Measurements from ENCODE around the gene CBLB. TPM values are rescaled to one million over a fixed set of nuclear protein-coding genes. Genes with fewer than 3 reads are reported as not detected.
"Not testable (repeated sequence)": the region's sequence is repeated elsewhere in the genome, so short reads cannot be mapped to it uniquely, and the experiment has no call there.

CBLB gene
- total RNA-seq, 2 experiments from 2014 or later, result 115 to 148 TPM

DNA sequence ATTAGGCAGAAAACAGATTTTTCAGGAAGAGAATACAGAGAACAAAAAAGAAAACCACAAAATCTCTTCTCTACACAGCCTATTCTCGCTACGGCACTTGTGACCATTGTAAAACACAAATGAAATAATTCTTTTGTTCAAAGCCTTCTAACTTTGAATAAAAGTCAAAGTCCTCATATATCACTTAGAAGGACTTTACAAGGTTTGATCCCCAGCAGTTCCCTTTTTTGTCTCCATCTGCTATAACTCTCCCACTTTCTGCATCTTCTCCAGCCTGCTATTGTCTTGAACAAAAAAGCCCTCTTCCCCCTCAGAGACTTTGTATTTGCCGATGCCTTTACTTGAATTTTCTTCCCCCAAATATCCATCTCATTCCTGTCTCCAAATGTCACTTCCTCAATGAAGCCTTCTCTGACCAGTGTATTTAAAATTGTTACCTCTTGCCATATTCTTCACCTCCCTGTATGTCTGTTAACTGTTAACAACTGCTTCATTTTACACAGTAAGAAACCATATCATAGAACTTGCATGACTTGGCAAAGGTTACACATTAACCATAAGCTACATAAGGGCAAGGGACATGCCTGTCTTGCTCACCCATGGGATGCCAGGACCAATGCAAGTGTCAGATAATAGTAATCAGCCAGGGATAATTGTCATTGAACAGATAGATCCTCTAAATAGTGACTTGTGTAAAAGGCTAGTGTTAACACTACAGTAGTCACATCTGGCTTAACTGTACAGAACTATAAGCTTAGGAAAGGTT is 122.4 kb downstream of the CBLB start:
- CTCF ChIA-PET, result interaction anchor here (1.2 kb wide), 1 partner anchor 37 kb away, joined by 3 read pairs; no protein-coding TSS in a partner anchor
- H3K36me3 Mint-ChIP-seq (ENCODE audit: low read depth), result peaks cover 84% of the 10 kb centered on the region
- no peak for DNase-seq

DNA sequence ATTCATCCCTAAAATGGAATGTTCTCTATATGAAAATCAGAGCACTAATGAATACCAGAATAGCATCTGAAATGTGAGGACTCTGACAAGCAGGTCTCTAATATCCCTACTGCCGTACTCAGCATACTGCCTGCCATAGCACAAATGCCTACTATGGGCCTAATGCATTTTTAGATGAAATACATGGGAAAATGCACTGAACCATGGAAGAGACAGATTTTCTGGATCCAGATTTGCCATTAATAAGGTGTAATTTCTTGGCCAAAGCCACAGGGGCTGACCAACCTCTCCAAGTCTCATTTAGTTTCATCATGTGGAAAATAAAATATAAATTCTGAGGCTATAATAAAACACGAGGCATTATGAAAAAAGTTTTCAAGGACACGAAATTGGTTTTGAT is 123.8 kb downstream of the CBLB start:
- H3K4me3 Mint-ChIP-seq, result no peak overlapping the region
- ChIA-PET POLR2A (no interaction called here), CTCF (no interaction called here)

More for the DNA sequence above, 122.4 kb downstream of the CBLB start:
- POLR2A ChIA-PET, result no interaction called here
- H3K4me3 Mint-ChIP-seq, result peak overlapping the region; percentile 4
- peaks cover 65% of the 10 kb centered on the region for H3K4me1 Mint-ChIP-seq
- H3K9me3 Mint-ChIP-seq, result peaks cover 16% of the 10 kb centered on the region
- peak overlapping the region; percentile 58 for H3K27ac Mint-ChIP-seq
- no peaks in the 10 kb centered on the region for H3K27me3 Mint-ChIP-seq

DNA sequence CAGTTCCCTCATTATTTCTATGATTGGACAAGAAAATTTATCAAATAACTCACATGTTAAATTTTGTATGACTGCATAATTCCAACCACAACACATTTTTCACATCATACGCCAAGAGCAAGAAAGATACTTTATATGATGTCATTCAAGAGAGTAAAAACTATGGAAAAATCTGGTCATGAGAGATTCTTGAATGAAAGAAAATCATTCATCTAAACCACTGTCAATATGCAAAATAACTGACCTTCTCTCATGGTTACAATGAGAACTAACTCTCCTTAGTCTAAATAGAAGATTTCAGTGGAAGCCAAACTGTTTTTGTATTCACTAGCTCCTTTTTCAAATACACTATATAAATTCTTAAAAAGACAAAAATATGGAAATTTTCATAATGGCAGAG is 124.6 kb downstream of the CBLB start:
- Mint-ChIP-seq H3K27ac (no peak overlapping the region), H3K36me3 (ENCODE audit: low read depth) (peaks cover 79% of the 10 kb centered on the region), H3K27me3 (no peaks in the 10 kb centered on the region), H3K9me3 (peaks cover 24% of the 10 kb centered on the region), H3K4me3 (no peak overlapping the region), H3K4me1 (peaks cover 59% of the 10 kb centered on the region)
- POLR2A ChIA-PET, result no interaction called here
- CTCF ChIA-PET, result interaction anchor here (0.6 to 0.7 kb wide), 2 partner anchors 38 to 530 kb away, joined by 4 read pairs; no protein-coding TSS in a partner anchor
- DNase-seq, result no peak

More for the DNA sequence above, 123.8 kb downstream of the CBLB start:
- Mint-ChIP-seq H3K4me1 (peaks cover 56% of the 10 kb centered on the region), H3K9me3 (peaks cover 19% of the 10 kb centered on the region), H3K27ac (no peak overlapping the region), H3K36me3 (ENCODE audit: low read depth) (peaks cover 76% of the 10 kb centered on the region), H3K27me3 (no peaks in the 10 kb centered on the region)
- DNase-seq, result no peak

DNA sequence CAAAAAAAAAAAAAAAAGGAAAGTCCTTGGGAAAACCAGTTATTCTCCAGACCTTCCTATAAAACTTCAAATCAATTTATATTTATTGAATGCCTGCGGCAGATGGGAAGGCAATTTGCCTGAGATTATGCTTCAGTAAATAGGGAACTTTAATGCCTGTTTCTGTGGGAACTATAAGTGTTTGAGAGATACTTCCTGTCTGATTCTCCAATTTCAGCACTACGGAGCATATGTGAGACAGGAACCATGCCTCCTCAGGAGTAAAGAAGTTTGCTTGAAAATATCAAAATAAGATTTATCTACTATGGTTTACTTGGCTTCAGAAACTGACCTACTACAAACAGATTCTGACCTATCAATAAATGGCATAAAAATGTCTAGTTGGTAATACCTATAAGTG is 135.5 kb downstream of the CBLB start:
- Mint-ChIP-seq H3K4me1 (peaks cover 9% of the 10 kb centered on the region), H3K4me3 (no peak overlapping the region), H3K36me3 (ENCODE audit: low read depth) (peaks cover 66% of the 10 kb centered on the region), H3K9me3 (no peaks in the 10 kb centered on the region), H3K27me3 (no peaks in the 10 kb centered on the region), H3K27ac (no peak overlapping the region)
- CTCF ChIA-PET, result no interaction called here
- POLR2A ChIA-PET, result no interaction called here
- DNase-seq, result no peak

DNA sequence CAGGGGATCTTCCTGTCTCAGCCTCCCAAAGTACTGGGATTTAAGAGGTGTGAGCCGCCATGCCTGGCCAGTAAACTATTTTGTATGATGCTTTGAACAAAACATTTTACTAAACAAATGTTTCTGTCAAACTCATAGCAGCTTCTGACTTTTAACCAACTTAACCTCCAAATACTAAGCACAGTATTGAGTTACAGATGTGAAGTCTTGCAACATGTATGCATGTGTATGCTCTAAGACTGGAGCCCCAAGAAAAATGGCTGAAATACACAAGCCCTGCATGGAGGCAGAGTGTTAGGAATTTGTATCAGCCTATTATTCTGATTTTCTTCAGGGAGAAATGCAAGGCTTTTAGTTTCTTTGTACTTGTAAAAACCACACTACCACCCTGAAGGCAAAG is 137.1 kb downstream of the CBLB start:
- POLR2A ChIA-PET, result no interaction called here
- Mint-ChIP-seq H3K27me3 (no peaks in the 10 kb centered on the region), H3K4me1 (peaks cover 12% of the 10 kb centered on the region)

DNA sequence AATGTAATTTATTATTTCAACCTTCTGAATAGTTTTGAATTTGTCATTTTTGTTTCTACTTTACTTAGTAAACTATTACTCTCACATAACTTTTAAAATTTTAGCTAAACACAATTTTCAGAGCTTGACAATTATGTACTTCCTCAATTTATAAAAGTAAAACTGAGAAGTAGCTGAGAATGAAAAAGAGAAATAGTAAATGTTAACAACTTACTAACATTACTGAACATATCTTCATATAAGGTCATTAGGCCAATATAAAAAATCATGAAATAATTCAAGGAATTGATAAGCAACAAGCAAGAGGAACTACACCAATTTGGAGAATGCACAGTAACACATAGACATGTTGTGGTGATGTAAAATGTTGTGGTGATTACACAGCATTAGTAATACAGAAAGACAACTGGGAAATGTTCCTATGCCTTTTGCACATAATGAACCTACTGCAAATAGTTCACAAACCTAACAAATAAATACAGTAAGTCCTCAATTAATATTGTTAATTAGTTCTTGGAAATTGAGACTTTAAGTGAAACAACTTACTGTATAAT is 137.9 kb downstream of the CBLB start:
- H3K27ac Mint-ChIP-seq, result no peak overlapping the region
- H3K4me1 Mint-ChIP-seq, result peaks cover 12% of the 10 kb centered on the region
- CTCF ChIA-PET, result interaction anchor here (1.2 kb wide), 1 partner anchor 29 kb away, joined by 4 read pairs; no protein-coding TSS in a partner anchor
- H3K9me3 Mint-ChIP-seq, result peaks cover 14% of the 10 kb centered on the region
- POLR2A ChIA-PET, result no interaction called here
- no peak for DNase-seq
- no peak overlapping the region for H3K4me3 Mint-ChIP-seq
- H3K36me3 Mint-ChIP-seq (ENCODE audit: low read depth), result peaks cover 80% of the 10 kb centered on the region
- H3K27me3 Mint-ChIP-seq, result no peaks in the 10 kb centered on the region

More for the DNA sequence above, 137.1 kb downstream of the CBLB start:
- Mint-ChIP-seq H3K4me3 (no peak overlapping the region), H3K27ac (no peak overlapping the region), H3K36me3 (ENCODE audit: low read depth) (peaks cover 78% of the 10 kb centered on the region), H3K9me3 (peaks cover 13% of the 10 kb centered on the region)
- no peak for DNase-seq
- CTCF ChIA-PET, result no interaction called here

DNA sequence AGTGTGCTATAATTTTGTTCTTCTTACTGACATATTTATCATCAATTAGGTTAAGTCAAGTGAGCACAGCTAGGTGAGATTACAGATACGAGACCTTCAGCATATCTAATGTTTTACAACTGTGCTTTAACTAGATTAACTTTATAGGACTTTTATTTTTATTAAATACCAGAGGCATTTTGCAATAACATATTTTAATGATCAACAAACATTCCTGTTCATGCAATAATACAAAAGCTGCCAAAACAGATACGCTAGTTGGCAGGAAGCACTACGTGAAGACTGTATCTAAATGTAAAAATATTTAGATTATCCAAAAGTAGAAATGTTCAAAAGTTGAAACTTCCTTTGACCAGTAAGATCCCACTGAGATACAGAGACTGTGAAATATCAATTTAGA is 139.1 kb downstream of the CBLB start:
- CTCF ChIA-PET, result no interaction called here

DNA sequence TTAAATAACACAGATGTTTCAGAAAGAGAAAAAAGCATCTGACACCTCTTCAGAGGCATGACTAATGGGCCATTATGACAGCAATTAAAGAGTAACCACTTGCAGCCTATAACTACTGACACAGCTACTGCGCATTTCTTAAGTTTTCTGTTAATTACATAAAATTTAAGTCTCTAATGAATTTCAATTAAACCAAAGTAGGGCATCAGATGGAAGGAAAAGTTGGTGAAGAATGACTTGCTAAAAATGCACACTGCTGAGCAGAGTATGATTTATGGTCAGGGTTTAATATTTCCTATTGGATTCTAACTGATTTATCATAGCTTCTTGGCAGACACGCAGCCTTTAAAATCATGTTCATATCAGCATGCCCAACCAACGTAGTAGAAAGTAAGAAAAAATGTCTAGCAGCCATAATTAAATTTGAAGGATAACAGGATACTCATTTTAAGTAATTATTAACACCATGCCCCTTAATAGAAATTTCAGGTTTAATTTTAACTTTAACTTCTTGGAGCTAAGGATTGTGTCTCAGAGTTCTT is 140.0 kb downstream of the CBLB start:
- Mint-ChIP-seq H3K4me1 (peaks cover 17% of the 10 kb centered on the region), H3K9me3 (peaks cover 18% of the 10 kb centered on the region), H3K4me3 (no peak overlapping the region), H3K27me3 (no peaks in the 10 kb centered on the region), H3K36me3 (ENCODE audit: low read depth) (peaks cover 76% of the 10 kb centered on the region), H3K27ac (no peak overlapping the region)
- no peak for DNase-seq
- ChIA-PET CTCF (no interaction called here), POLR2A (no interaction called here)

More for the DNA sequence above, 139.1 kb downstream of the CBLB start:
- H3K27ac Mint-ChIP-seq, result no peak overlapping the region
- H3K4me1 Mint-ChIP-seq, result peaks cover 12% of the 10 kb centered on the region
- H3K9me3 Mint-ChIP-seq, result peaks cover 16% of the 10 kb centered on the region
- POLR2A ChIA-PET, result no interaction called here
- H3K36me3 Mint-ChIP-seq (ENCODE audit: low read depth), result peaks cover 77% of the 10 kb centered on the region
- H3K27me3 Mint-ChIP-seq, result no peaks in the 10 kb centered on the region
- no peak for DNase-seq
- H3K4me3 Mint-ChIP-seq, result no peak overlapping the region

DNA sequence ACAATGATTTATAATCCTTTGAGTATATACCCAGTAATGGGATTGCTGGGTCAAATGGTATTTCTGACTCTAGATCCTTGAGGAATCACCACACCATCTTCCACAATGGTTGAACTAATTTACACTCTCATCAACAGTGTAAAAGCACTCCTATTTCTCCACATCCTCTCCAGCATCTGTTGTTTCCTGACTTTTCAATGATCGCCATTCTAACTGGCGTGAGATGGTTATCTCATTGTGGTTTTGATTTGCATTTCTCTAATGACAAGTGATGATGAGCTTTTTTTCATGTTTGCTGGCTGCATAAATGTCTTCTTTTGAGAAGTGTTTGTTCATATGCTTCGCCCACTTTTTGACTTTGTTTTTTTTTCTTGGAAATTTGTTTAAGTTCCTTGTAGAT is 141.8 kb downstream of the CBLB start:
- peaks cover 21% of the 10 kb centered on the region for H3K9me3 Mint-ChIP-seq
- H3K27me3 Mint-ChIP-seq, POLR2A ChIA-PET, H3K27ac Mint-ChIP-seq, H3K4me3 Mint-ChIP-seq, DNase-seq, CTCF ChIA-PET: not testable (repeated sequence)
- peaks cover 71% of the 10 kb centered on the region for H3K36me3 Mint-ChIP-seq (ENCODE audit: low read depth)
- H3K4me1 Mint-ChIP-seq, result peaks cover 27% of the 10 kb centered on the region

DNA sequence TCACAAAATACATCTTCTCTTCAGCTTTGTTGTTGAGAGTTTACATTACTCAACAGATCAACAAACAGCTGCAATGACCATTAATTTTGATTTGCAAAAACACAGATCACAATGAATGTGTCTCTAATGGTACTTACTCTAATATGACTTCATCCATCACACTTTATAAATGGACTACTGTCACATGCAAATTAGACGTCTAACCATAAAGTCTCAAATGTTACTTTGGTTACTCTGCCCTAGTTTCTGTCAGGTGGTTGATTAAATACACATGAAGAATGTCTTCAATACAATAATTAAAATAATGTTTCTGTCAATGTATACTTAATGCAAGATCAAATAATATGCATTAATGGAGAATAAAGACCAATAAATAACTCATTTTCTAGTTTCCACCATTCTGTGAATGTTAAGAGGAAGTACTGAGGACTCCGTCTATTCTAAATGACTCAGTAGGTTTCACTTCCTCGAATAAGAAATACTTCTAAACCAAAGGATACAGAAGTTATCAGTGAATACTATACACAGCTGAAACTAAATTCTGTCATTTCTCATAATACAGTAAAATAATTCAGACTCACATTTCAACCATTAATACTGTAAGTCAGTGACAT is 145.8 kb downstream of the CBLB start:
- H3K4me3 Mint-ChIP-seq, result no peak overlapping the region
- H3K4me1 Mint-ChIP-seq, result peaks cover 28% of the 10 kb centered on the region
- peak overlapping the region; percentile 50 for H3K27ac Mint-ChIP-seq

DNA sequence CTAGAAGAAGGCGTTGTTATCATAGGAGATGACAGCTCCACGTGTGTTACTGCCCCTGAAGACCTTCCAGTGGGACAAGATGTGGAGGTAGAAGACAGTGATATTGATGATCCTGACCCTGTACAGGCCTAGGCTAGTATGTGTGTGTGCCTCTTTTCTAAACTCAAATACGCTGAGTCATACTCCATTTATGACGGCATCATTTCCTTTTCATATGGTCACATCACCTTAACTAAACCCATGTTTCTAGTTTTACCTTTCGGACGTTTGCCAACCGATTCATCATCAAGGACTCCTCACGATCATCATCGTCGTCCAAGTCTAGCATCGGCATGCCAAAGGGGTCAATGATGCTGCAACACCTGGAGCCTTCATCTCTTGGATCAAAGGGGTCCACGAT is 149.0 kb downstream of the CBLB start:
- H3K27ac Mint-ChIP-seq, result peak overlapping the region; percentile 57

More for the DNA sequence above, 145.8 kb downstream of the CBLB start:
- no peak for DNase-seq
- POLR2A ChIA-PET, result interaction anchor here (0.6 kb wide), 1 partner anchor 10 kb away, joined by 3 read pairs; no protein-coding TSS in a partner anchor
- Mint-ChIP-seq H3K36me3 (ENCODE audit: low read depth) (peaks cover 72% of the 10 kb centered on the region), H3K9me3 (peaks cover 19% of the 10 kb centered on the region), H3K27me3 (no peaks in the 10 kb centered on the region)
- CTCF ChIA-PET, result interaction anchor here (1.1 kb wide), 1 partner anchor 17 kb away, joined by 3 read pairs; no protein-coding TSS in a partner anchor

DNA sequence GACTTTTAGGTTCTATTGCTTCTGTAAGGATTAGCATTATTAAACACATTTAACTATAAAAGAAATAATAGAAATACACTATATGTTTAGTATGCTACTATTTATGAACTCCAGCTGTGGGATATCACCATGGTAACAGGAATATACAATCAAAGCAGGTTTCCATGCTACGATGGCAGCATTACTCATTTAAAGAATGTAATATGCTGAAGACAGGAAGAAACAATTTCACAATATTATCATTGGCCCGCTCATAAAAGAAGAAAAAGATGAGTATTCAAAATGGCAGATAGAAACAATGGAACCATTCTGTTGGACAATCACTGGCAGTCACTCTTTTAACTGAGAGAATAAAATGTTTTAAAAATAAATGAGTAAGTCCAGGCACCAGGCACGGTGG is 153.4 kb downstream of the CBLB start:
- ChIA-PET CTCF (interaction anchor here (0.6 kb wide), 1 partner anchor 453 kb away, joined by 4 read pairs; no protein-coding TSS in a partner anchor), POLR2A (no interaction called here)
- no peak overlapping the region for H3K4me3 Mint-ChIP-seq
- H3K27me3 Mint-ChIP-seq, result no peaks in the 10 kb centered on the region
- peaks cover 6% of the 10 kb centered on the region for H3K9me3 Mint-ChIP-seq
- H3K36me3 Mint-ChIP-seq (ENCODE audit: low read depth), result peaks cover 68% of the 10 kb centered on the region
- no peak for DNase-seq
- H3K27ac Mint-ChIP-seq, result no peak overlapping the region
- peaks cover 2% of the 10 kb centered on the region for H3K4me1 Mint-ChIP-seq

More for the DNA sequence above, 149.0 kb downstream of the CBLB start:
- peaks cover 24% of the 10 kb centered on the region for H3K4me1 Mint-ChIP-seq
- ChIA-PET CTCF (no interaction called here), POLR2A (no interaction called here)
- H3K36me3 Mint-ChIP-seq (ENCODE audit: low read depth), result peaks cover 68% of the 10 kb centered on the region
- DNase-seq, result no peak
- peaks cover 5% of the 10 kb centered on the region for H3K9me3 Mint-ChIP-seq
- H3K4me3 Mint-ChIP-seq, result no peak overlapping the region
- H3K27me3 Mint-ChIP-seq, result no peaks in the 10 kb centered on the region

DNA sequence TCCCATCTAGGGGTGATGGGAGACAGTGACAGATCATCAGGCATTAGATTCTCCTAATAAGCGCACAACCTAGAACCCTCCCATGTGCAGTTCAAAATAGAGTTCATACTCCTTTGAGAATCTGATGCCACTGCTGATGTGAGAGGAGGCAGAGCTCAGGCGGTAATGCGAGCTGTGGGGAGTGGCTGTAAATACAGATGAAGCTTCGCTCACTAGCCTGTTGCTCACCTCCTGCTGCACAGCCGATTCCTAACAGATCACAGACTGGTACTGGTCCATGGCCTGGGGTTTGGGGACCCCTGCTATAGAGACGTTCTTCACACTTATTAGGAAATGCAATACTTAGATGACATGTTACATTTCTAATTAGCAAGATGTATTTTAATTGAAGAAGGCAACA is 154.4 kb downstream of the CBLB start:
- no peak overlapping the region for H3K4me3 Mint-ChIP-seq
- no peak overlapping the region for H3K27ac Mint-ChIP-seq
- DNase-seq, result no peak
- ChIA-PET CTCF (interaction anchor here (0.6 to 1.4 kb wide), 2 partner anchors 453 to 602 kb away, joined by 3 to 4 read pairs; no protein-coding TSS in a partner anchor), POLR2A (no interaction called here)
- peaks cover 2% of the 10 kb centered on the region for H3K4me1 Mint-ChIP-seq
- peaks cover 6% of the 10 kb centered on the region for H3K9me3 Mint-ChIP-seq
- peaks cover 69% of the 10 kb centered on the region for H3K36me3 Mint-ChIP-seq (ENCODE audit: low read depth)
- no peaks in the 10 kb centered on the region for H3K27me3 Mint-ChIP-seq
